Measurements from ENCODE around the gene KCNIP1. TPM values are rescaled to one million over a fixed set of nuclear protein-coding genes. Genes with fewer than 3 reads are reported as not detected.

The KCNIP1 gene
- total and polyA plus RNA-seq, 2 of the 13 experiments (the other 11 are each of a cell fraction or from before 2014, with no cell fraction given), result not detected

DNA sequence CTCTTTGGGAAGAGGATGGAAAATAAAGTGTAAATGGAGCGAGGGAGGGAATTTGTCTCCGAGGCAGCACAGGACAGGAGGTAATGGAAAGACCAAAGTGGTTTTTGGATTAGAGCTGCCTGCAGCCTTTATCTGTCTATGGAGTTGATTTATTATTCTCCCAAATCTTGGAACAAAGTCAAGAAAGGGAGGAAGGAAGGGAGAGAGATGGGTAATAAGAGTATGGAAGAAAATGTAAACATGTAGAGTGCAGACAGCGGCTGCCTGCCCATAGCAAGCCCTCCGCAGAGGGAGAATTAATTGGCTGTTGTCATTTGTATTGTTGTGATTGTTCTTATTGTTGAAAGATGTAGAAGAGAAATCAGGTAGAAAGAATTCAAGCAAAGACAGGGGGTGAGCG lies 15.7 kb downstream of the KCNIP1 start (continued):
- no peak for TF ChIP-seq JUN (CRISPR knock-in tag; IDR thresholded peaks at IDR 0.05)
- TF ChIP-seq JUND (CRISPR knock-in tag; IDR thresholded peaks at IDR 0.05), result no peak
- TF ChIP-seq, protein P1, sequence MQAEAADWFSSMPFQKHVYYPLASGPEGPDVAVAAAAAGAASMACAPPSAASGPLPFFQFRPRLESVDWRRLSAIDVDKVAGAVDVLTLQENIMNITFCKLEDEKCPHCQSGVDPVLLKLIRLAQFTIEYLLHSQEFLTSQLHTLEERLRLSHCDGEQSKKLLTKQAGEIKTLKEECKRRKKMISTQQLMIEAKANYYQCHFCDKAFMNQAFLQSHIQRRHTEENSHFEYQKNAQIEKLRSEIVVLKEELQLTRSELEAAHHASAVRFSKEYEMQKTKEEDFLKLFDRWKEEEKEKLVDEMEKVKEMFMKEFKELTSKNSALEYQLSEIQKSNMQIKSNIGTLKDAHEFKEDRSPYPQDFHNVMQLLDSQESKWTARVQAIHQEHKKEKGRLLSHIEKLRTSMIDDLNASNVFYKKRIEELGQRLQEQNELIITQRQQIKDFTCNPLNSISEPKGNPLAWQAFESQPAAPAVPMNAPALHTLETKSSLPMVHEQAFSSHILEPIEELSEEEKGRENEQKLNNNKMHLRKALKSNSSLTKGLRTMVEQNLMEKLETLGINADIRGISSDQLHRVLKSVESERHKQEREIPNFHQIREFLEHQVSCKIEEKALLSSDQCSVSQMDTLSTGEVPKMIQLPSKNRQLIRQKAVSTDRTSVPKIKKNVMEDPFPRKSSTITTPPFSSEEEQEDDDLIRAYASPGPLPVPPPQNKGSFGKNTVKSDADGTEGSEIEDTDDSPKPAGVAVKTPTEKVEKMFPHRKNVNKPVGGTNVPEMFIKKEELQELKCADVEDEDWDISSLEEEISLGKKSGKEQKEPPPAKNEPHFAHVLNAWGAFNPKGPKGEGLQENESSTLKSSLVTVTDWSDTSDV (CRISPR knock-in tag; IDR thresholded peaks at IDR 0.05), result no peak
- no peak for TF ChIP-seq GATAD2A (CRISPR knock-in tag; IDR thresholded peaks at IDR 0.05)
- no peak for TF ChIP-seq ZNF687 (CRISPR knock-in tag; IDR thresholded peaks at IDR 0.05)
- TF ChIP-seq HNRNPLL (IDR thresholded peaks at IDR 0.05; ENCODE audit: low read depth, low read length, poor library complexity, severe bottlenecking), result no peak
- no peak for TF ChIP-seq ZNF136 (CRISPR knock-in tag; IDR thresholded peaks at IDR 0.05; ENCODE audit: low read depth)
- TF ChIP-seq CBX5 (CRISPR knock-in tag; IDR thresholded peaks at IDR 0.05; ENCODE audit: borderline replicate concordance), result no peak
- no peak for TF ChIP-seq SALL2 (CRISPR knock-in tag; IDR thresholded peaks at IDR 0.05)

Data from HepG2 (cell line).